Lower leg skin (tissue), 3 donors: Measurements from ENCODE around the gene ULK1.
"Not testable (repeated sequence)": the region's sequence is repeated elsewhere in the genome, so short reads cannot be mapped to it uniquely, and the experiment has no call there.

ENCODE experiments used
- CTCF ChIP-seq, 3 donors: fragments of 450-650 bp; IDR thresholded peaks; one replicate each; pipeline ENCODE4 v1.5.1; 2016; ENCODE audit warnings: antibody characterized with exemption in 3 of 3, mild to moderate bottlenecking in 3 of 3, moderate library complexity in 2 of 3
- POLR2A ChIP-seq, 2 donors: fragments of 450-650 bp; IDR thresholded peaks; one replicate each; pipeline ENCODE4 v1.6.1; 2016 to 2017; ENCODE audit warnings: antibody characterized with exemption in 2 of 2, mild to moderate bottlenecking in 1 of 2, moderate library complexity in 1 of 2

- not testable (repeated sequence) for TF ChIP-seq CTCF, POLR2A (IDR thresholded peaks at IDR 0.05)
These were observed 2.7 kb upstream of the ULK1 start for GRCh38 chr12:131891722-131892121.
